NT2/D1 (cell line): ENCODE measurements around the gene ZBBX.

Source experiments
- SUZ12 ChIP-seq: IDR thresholded peaks from 2 replicates; pipeline ENCODE4 v1.6.1; 2011; ENCODE audit not compliant: insufficient read length, insufficient read depth; ENCODE audit errors: extremely low read depth
- YY1 ChIP-seq: IDR thresholded peaks from 2 replicates; pipeline ENCODE4 v1.6.1; 2011; ENCODE audit not compliant: insufficient read length, insufficient read depth
- ZNF274 ChIP-seq: IDR thresholded peaks from 2 replicates; pipeline ENCODE4 v1.6.1; 2011; ENCODE audit warnings: mild to moderate bottlenecking, low read depth, low read length

GRCh38 chr3:167306319-167306718 is 73.8 kb downstream of the ZBBX start:
- no peak for TF ChIP-seq ZNF274
- no peak for TF ChIP-seq SUZ12
- TF ChIP-seq YY1 = no peak
